ENCODE data around the gene GPRC5D. TPM values are rescaled to one million over a fixed set of nuclear protein-coding genes. Genes with fewer than 3 reads are reported as not detected.

GPRC5D gene
- total and polyA plus RNA-seq, 9 donors = 0.22 to 0.37 TPM; not detected in 7

GRCh38 chr12:12979731-12980259 lies 27.8 kb upstream of the GPRC5D start:
- intact Hi-C loops (cut with DNase I) = loop anchor here (5.0 to 10.0 kb wide), 4 partner anchors 62 to 145 kb away; no protein-coding TSS in a partner anchor
- TF ChIP-seq POLR2A (IDR thresholded peaks at IDR 0.05) (no peak), CTCF (IDR thresholded peaks at IDR 0.05) (no peak), EP300 (IDR thresholded peaks at IDR 0.05) (no peak)
- Histone ChIP-seq H3K4me1 (ENCODE audit: insufficient read depth) (peaks cover 8% of the 10 kb centered on the region), H3K9me3 (no peaks in the 10 kb centered on the region), H3K36me3 (no peaks in the 10 kb centered on the region), H3K4me3 (no peak overlapping the region), H3K27ac (peak overlapping the region in 1 of 2 donors; percentile 63), H3K27me3 (no peaks in the 10 kb centered on the region)
- WGBS, 3 donors = 6 to 11% (median 7%) methylated on average over 4 of the region's 4 CpGs
- DNase-seq = peak in 3 of 5 donors; percentile 28 to 66 (median 37)

GRCh38 chr12:12979126-12979525 lies 27.2 kb upstream of the GPRC5D start:
- no peaks in the 10 kb centered on the region for H3K27me3 ChIP-seq
- H3K4me3 ChIP-seq = no peak overlapping the region
- WGBS, 3 donors = 39 to 49% (median 41%) methylated on average over 4 of the region's 4 CpGs
- H3K4me1 ChIP-seq (ENCODE audit: insufficient read depth) = peaks cover 8% of the 10 kb centered on the region
- no peaks in the 10 kb centered on the region for H3K9me3 ChIP-seq
- no peak for TF ChIP-seq CTCF (IDR thresholded peaks at IDR 0.05)
- TF ChIP-seq EP300 (IDR thresholded peaks at IDR 0.05) = no peak
- no peak for TF ChIP-seq POLR2A (IDR thresholded peaks at IDR 0.05)
- peak overlapping the region in 1 of 2 donors; percentile 63 for H3K27ac ChIP-seq
- no peaks in the 10 kb centered on the region for H3K36me3 ChIP-seq
- intact Hi-C loops (cut with DNase I) = no loop called here
- DNase-seq = no peak

GRCh38 chr12:12977231-12977630 lies 25.3 kb upstream of the GPRC5D start:
- TF ChIP-seq CTCF (IDR thresholded peaks at IDR 0.05) (no peak), EP300 (IDR thresholded peaks at IDR 0.05) (no peak), POLR2A (IDR thresholded peaks at IDR 0.05) (no peak)
- 91 to 94% (median 93%) methylated on average over 4 of the region's 4 CpGs for WGBS, 3 donors
- H3K36me3 ChIP-seq = no peaks in the 10 kb centered on the region
- peaks cover 8% of the 10 kb centered on the region for H3K4me1 ChIP-seq (ENCODE audit: insufficient read depth)
- H3K4me3 ChIP-seq = no peak overlapping the region
- intact Hi-C loops (cut with DNase I) = no loop called here
- H3K9me3 ChIP-seq = no peaks in the 10 kb centered on the region
- H3K27me3 ChIP-seq = no peaks in the 10 kb centered on the region
- no peak for DNase-seq
- H3K27ac ChIP-seq = no peak overlapping the region

- Histone ChIP-seq H3K27me3 (no peaks in the 10 kb centered on the region), H3K9me3 (no peaks in the 10 kb centered on the region), H3K4me1 (ENCODE audit: insufficient read depth) (peaks cover 8% of the 10 kb centered on the region), H3K36me3 (no peaks in the 10 kb centered on the region), H3K27ac (no peak overlapping the region), H3K4me3 (no peak overlapping the region)
- peak in 1 of 5 donors; percentile 52 for DNase-seq
- 38 to 57% (median 39%) methylated on average over 2 of the region's 2 CpGs for WGBS, 3 donors
- intact Hi-C loops (cut with DNase I) = no loop called here
- TF ChIP-seq EP300 (IDR thresholded peaks at IDR 0.05) = no peak
- no peak for TF ChIP-seq POLR2A (IDR thresholded peaks at IDR 0.05)
- no peak for TF ChIP-seq CTCF (IDR thresholded peaks at IDR 0.05)
Observed at GRCh38 chr12:12976366-12976765, 24.4 kb upstream of the GPRC5D start.

Measured in ovary (tissue), 9 donors.